COLO829 (cell line): ENCODE measurements around the gene LHX8.
"Not testable (repeated sequence)": the region's sequence is repeated elsewhere in the genome, so short reads cannot be mapped to it uniquely, and the experiment has no call there.

Experiments
- DNase-seq: peaks from one replicate; pipeline ENCODE4 v3.0.0; 2012; ENCODE audit warnings: low spot score

The LHX8 gene

DNA sequence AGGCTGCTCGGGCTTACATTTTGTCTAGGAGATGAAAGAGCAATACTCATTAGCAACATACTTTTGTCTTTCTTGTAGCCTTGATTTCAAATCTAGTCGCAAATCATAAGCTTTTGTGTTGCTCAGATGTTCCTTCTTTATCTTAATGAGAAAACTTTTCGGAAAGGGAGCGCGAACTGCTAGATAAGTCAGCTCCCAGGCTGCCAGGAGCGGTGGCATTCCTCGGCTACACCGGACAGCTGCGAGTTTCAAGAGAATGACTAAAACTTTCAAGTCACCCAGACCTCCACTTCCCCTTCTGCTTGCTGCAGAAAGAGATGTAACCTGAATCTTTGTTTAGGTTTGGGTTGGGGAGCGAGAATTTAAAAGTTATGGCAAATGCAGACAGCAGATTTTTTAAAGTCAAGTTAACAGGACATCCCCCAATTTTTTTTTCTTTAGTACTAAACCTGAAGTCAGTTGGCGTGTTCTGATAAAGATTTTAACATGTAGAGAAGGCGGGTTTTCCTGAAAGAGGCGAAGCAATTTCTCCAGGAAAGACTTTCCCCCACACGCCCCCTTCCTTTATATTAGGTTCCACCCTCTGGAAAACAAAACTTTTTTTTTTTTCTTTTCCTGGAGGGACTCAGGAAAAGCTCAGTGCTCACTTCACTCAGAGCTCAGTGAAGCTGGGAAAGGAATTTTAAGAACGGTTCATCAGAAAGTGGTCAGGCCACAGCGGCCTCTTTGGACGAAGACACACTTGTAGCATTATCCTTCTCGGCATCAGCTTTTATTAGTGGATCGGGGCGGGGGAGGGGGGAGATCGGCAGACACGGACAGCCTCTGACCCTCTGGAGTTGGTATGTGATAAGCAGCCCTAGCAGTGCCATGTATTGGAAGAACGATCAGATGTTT is at the start of gene LHX8:
Gene LHX8 (plus strand): TSS at position 639 of the 897 bp plus-strand sequence. CDS start 2,227 bp downstream, outside the sequence.
- no peak for DNase-seq

DNA sequence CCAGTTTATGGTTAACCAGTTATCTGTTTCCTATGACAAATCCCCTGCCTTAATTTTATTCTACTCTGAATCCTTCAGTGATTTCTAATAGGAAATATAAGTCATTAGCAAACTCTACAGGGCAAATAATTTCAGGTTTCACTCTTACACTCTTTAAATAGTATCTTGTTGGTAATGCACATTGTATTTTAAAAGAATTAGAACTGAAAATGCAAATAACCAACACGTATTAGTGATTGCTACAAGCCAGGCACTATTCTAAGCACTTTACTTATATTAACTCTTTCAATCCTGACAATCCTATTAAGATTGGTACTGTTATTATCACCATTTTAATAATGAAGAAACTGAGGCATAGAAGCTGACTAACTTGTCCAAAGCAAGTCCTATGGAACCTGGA is 48.3 kb upstream of the LHX8 start:
- no peak for DNase-seq

DNA sequence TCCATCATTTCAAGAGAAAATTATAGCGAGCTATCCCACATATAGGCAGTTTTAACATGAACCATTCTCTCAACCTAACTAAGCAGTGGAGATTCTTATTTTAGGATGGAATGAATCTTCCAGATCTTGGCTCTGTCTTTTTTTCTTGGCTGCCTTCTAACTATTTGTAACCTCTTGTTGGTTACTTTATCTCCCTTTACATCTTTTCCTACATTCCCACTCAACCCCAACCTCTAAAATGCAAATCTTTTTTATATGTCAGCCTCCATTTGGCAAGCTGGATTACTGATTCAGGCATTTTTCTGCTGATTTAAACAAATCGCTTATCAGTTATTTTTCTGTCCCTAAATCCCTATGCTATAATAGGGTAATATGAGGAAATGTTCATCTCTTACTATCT is 46.9 kb upstream of the LHX8 start:
- no peak for DNase-seq

DNA sequence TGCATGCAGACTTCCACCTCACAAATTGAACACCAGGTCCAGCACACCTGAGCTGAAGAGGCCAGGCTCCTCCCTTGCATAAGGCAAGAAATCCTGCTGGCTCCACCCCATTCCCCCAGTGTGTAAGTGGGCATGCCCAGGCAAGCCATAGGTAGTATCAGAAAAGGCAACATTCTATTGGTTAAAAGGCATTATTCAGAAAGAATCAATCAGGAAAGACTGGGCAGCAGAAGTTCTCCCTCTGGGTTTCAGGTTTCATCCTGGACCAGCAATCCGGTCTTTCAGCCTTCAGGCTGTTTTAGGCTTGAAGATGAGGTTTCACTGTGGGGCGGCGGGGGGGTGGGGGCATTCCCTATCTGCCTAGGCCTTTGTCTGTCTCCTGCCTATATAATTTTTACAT is 42.0 kb upstream of the LHX8 start:
- DNase-seq = no peak

DNA sequence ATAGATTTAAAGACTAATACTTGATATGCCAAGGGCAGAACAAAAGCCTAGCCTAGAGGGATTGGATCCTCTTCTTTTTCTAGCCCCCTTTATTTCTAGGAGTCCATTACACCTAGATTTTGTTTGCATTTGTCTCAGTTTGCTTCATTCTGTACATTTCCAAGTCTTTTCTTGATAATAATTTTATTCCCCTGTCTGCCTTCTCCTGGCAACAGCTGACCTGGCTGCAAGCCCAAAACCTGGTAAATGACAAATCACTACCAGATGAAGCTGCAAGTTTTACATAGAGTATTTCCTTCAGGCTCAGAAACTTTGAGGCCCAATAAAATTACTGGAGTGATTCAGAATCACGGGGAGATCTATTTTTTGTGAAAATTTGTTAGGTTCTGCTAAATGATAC is 36.5 kb upstream of the LHX8 start:
- DNase-seq = peak; percentile 73

DNA sequence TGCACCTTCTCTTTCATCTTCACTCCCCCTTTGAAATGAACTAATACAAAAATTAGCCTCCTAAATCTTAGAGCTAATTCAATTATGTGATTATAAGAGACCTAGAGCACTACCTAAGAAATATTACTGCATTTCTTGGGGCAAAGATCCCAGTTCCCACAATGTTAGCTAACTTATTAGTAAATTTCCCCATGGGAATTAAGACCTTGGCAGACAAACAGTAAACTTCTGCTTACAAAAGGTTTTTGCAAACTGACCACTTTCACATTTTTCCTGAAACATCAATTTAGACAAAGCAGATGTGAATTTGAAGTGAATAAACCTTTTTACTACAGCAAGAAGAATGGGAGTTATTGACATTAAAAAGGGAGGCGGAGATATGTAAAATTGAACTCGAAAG is 34.6 kb upstream of the LHX8 start:
- no peak for DNase-seq

DNA sequence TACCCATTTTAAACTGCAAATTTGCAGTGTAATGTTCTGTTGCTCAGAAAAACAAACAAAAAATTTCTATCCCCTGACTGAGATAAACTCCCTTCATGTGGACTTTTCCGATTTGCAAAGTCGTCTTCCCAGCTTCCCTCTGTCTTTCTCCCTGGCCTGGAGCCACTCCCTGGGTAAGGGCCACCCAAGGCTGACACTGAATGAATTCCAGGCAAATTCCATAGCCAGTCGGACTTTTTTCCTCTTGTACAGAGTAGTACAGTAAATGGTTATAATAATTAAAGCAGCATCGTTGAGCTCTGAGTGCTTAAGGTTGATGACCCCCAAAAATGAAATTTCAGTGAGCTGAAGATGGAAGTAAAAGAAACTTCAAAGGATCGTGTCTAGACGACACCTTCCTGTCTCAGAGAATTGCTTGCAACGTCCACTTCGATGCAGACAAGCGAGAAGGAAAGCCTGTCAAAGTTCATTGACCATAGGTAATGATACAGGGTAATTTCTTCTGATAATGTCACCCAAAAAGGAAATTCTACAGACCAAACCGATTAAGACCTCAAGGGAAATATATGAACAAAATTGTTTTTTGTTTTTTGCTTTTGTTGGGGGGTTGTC is 33.6 kb upstream of the LHX8 start:
- DNase-seq = no peak

DNA sequence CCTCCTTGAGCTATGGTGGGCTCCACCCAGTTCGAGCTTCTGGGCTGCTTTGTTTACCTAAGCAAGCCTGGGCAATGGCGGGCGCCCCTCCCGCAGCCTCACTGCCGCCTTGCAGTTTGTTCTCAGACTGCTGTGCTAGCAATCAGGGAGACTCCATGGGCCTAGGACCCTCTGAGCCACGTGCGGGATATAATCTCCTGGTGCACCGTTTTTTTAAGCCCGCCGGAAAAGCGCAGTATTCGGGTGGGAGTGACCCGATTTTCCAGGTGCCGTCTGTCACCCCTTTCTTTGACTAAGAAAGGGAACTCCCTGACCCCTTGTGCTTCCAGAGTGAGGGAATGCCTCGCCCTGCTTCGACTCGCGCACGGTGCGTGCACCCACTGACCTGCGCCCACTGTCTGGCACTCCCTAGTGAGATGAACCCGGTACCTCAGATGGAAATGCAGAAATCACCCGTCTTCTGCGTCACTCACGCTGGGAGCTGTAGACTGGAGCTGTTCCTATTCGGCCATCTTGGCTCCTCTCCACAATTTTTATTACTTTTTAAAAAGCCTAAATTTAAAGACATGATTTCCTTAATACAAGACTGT is 21.7 kb upstream of the LHX8 start:
- not testable (repeated sequence) for DNase-seq

DNA sequence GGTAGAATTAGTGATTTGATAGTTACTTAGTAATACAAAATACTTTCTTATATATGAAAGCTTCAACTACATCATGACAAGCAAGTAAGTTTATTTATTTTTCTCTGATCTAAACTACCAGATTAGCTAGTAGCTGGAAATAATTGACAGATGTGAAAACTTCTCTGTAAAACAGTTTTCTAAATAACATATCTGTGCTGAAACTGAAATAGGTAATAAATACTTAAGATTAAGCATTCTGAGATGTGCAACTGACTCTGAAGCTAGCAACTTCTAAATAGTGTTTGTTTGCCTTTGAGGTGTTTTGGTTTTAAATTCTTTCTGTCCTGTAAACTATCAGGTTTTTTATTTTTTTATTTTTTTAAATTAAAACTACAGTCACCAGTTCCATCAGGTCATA is 18.5 kb upstream of the LHX8 start:
- no peak for DNase-seq

DNA sequence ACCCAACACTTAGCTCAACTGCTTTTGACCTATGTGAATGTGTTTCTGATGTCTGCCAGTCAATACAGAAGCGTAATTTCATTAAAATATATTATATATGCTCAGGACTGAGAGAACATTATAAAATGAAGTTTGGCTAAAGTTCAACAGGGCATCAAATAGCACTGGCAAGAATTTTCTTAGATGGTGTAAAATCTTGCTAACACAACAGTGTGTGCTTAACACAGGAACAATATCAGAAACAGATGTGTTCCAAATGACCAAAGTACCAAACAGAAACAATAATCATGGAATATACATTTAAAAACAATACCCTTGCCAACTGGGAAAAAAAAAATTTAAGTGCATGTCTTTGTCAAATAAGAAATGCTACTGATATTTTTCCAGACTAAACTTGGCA is 10.4 kb upstream of the LHX8 start:
- no peak for DNase-seq

DNA sequence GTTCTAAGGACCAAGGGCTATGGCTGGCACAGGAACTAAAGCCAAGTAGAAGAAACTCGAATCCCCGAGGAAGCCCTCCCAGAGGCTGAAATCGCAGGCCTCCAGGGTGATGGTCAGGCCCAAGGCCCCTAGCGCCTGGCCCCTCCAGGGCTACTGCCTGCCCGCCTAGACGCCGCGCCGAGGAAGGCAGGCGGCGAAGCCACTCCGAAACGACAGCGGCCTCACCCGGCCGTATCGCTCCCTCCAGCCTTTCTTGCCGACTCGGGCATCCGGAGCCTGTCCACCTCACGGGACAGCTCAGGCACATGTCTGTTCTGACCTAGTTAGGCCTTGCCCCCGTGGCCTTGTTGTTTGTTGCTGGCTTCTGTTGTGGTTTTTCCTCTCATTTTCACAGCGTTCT is 9.7 kb upstream of the LHX8 start:
- no peak for DNase-seq

DNA sequence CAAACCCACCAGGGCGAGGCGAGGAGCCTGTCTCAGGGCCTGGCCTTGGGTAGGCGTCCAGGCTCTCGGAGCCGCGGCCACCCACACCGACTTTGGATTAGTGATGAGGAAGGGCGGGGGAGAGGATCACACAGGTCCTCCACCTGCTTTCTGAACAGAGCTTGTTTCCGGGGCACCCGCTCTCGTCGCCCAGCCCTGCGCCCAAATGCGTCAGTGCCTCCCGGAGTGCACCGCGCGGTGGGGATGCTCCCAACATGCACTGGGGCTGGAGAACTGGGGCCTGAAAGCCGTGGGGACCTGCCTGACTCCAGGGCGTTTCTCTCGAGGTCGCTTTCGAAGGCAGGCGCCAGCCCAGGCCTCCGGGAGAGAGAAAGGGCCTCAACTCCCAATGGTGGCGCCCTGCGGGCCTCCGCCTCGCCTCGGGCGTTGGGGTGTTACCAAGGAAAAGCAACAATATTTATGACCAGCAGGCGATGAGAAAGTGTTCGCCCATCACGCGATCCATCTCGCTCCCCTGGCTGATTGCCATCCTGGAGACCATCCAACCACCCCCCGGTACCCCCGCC is 8.9 kb upstream of the LHX8 start:
- DNase-seq = no peak

DNA sequence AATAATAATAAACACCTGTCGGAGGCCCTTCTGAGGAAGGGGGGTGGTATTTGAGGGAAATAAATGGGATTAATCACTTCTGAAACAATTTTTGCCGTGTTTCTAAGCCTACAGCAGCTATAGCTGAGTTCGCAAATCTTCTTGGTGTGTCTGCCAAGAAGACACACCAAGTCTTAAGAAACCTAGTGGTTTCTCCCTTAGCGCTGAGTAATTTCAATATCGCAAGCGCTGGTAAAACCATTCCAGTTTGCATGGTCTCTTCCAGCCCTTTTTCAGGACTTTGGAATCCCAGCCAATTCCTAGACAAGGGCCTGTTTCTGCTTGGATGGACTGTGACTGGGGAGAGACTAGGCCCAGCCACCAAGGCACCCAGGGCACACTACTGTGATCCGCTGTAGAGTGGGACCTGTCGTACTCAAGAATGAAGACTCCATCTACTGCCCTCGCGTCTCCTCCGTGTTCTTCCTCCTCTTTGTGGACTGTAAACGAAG is 7.5 kb upstream of the LHX8 start:
- DNase-seq = no peak

DNA sequence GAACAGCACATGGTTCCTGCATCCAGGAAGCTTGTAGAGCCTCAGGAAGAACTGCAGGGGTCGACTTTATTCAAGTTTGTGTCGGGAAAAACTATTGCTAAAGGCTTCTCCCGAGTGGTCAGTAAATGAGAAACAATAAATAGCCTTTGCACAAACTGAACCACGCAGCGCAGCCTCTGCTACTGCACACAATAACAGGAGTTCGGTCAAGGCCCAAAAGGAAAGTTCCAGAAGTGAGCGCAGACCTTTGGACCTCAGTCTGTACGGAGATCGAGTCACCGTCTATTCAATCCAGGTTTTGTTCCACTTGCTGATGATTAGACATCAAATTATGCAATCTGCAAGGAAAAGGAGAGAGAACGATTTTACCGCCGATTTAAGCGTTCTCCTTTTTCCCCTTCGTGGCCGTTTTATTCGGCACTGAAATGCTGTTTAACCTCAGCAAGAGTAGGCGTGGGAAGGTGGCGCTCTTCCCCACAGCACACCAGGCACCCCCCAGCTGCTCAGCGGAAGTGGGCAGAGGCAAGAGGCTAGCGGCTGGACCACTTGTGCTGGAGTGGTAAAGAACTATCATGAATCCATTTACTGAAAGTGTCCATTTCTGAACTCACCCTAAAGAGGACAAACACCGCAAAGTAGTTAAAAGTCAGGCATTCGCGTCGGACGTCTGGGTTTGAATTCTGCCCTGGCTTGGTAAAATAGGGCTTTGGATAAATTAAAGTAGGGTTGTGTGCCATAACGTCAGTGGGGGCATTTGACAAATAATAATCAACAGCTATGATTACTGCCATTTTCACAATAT is 6.1 kb upstream of the LHX8 start:
- DNase-seq = no peak

DNA sequence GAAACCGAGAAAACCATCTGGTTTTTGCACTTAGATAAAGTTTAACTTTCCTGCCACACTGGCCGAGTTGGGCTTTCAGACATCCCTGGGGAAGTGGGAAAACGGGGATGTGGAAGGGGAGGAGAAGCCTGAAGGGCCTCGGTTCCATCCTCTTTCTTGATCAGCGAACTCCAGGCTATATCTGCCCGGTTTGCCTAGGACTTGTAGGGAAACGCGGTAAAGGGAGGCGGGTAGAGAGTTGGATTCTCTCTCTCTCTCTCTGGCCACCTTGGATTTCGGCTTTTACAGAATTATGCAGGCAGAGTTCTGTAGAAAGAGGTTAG is 4.6 kb upstream of the LHX8 start:
- no peak for DNase-seq

DNA sequence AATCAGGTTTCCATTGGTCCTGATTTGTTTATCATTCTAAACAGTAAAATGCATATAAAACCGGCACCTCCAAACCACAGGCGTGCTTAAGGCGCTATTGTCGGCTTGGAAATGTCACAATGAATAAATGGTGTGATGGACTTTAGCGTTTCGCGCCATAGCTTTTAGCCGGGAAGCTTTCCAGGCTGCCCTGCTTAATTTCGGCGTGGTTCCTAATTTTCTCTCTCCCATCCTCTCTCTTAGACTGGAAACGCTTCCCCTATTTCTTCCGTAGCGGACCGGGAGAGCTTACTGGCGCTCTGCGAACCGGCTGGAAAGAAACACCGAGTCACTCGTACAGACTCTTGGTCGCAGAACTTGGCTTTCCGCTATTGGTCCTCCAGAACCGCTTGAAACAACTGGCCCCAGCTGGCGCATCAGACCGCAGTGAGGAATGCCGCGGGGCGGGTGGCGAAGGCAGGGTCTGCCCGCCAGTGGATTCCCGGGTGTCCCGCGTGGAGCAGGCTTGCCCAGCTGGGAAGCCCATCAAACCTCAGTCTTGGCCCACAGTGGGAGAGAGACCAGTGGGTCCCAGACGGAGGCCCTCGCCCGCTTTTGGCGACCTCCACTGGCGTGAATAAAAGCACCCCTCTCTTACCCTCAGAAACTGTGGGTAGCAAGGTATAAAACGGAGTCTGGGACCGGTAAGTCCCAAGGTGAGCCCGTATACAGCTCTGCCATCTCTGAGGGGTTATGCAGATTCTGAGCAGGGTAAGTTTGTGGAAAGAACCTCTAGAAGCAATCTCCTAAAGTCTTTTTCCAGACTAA is 4.0 kb upstream of the LHX8 start:
- DNase-seq = no peak

DNA sequence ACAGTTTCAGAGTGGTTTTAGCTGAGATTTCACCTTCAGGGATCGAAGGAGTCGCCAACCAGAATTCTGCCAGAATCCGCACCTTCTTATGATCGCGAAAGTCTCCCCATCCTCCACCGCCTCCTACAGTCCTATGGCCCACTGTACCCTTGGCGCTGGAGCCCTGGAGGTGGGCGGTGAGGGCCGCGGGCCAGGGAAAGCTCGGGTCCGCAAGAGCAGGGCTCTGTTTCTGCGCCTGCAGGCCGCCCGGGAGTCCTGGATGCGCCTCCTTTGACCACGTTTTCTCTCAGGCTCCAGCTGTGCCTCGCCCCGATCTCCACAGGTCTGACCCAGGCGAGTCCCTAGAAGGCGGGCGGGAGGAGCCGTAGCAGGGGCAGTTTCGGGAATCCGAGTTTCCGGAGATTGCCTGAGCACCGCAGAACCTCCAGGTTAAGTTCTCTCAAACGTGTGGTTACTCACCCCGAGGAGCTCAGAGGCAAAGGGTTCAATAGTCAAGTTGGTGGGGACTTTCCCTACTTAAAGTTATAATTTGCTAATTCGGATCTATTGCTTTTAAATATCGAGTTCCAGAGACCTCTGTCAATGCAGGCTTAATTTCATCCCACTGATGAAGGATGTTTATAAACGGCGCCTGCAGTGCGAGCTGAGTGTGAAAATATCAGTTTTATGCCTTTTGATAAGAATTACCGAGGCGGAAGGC is 3.2 kb upstream of the LHX8 start:
- no peak for DNase-seq

DNA sequence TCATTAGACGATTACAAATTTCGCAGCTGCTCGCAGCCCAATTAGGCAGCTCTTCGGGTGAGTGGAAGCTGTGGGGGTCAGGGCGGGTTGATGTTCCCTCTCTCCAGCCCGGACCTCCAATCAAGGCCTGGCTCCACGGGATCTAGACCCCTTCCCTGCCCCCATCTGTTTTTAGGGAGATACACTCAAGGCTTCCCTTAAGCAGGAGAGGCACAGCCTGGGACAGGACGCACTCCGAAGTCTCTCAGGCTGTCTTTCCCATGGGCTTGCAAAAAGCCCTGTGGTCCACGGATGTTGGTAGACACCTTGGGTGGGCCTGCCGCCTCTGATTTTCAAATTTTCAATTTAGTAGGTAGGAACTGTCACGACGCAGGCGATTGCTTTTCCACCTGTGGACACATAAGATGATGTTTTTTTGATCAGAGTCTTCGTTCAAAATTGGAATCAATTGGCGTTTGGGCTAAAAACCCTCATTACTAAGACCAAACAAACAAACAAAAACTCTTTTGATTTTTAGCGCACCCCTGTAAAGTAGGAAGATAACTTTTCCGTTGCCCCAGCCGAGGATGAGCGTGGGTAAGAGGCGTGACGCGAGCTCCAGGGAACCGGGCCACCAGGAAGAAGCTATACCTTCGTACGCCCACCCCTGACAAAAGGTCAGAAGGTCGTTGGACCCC is 2.5 kb upstream of the LHX8 start:
- DNase-seq = no peak

DNA sequence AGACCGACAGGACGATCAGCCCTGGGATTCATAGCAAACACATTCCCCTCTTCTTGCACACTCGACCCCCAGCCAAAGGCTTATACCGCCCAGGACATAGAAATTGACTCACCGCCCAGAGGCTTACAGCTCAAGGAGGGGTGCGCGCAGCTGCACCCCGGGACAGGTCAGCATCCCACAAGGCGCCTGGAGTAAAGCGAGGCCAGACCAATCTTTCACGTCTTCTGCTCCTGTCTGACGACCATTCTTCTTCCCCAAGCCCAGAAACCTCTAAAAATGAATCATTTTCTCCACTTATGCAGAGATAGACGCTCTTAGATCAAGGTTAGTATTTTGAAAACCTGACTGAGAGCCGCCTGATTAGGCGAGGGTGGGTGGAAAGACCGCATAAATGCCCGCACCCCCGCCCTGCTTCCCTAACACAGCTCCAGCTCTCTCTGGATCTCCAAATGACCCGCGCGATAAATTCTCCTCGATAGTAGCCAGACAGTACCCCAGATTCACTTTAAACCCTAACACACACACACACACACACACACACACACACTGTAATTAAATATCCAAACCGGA is 1.9 kb upstream of the LHX8 start:
- no peak for DNase-seq
